Lung (tissue), 12 donors: ENCODE measurements around the gene ENKD1. TPM values are rescaled to one million over a fixed set of nuclear protein-coding genes. Genes with fewer than 3 reads are reported as not detected.

Experiments used
- ATAC-seq: fragments of 200-7000 bp; cut with Tn5 transposase; one replicate; pipeline ENCODE4 v1.9.1; 2020; ENCODE audit warnings: moderate number of reproducible peaks; ENCODE audit not compliant: insufficient read depth, low FRiP score
- DNase-seq, 3 donors: peaks; one replicate each; pipeline ENCODE4 v3.0.0-alpha.2; 2013 to 2017
- H3K27ac ChIP-seq, 2 donors: one replicate each; pipeline ENCODE4 v1.5.1; 2013; ENCODE audit warnings: mild to moderate bottlenecking in 2 of 2, moderate library complexity in 2 of 2, control low read depth in 1 of 2, inconsistent platforms in 1 of 2, low read depth in 1 of 2, low read length in 1 of 2
- H3K27me3 ChIP-seq, 3 donors: one replicate each; pipeline ENCODE4 v1.5.1; 2013; ENCODE audit warnings: low read length in 2 of 3; ENCODE audit not compliant: control insufficient read depth in 3 of 3, insufficient read depth in 3 of 3
- H3K36me3 ChIP-seq, 4 donors: one replicate each; pipeline ENCODE4 v1.5.1; 2013; ENCODE audit warnings: low read length in 4 of 4, mild to moderate bottlenecking in 1 of 4, moderate library complexity in 1 of 4; ENCODE audit not compliant: control insufficient read depth in 4 of 4, insufficient read depth in 4 of 4
- H3K4me1 ChIP-seq, 5 donors: one replicate each; pipeline ENCODE4 v1.5.1; 2013; ENCODE audit warnings: low read length in 5 of 5, mild to moderate bottlenecking in 2 of 5, moderate library complexity in 1 of 5; ENCODE audit not compliant: control insufficient read depth in 5 of 5, insufficient read depth in 5 of 5
- H3K4me3 ChIP-seq: one replicate; pipeline ENCODE4 v1.5.1; 2013; ENCODE audit warnings: mild to moderate bottlenecking, control low read depth, moderate library complexity
- H3K9ac ChIP-seq, 2 donors: one replicate each; pipeline ENCODE4 v1.5.1; 2013; ENCODE audit warnings: low read length in 2 of 2, control low read depth in 1 of 2; ENCODE audit not compliant: insufficient read depth in 1 of 2
- H3K9me3 ChIP-seq, 4 donors: one replicate each; pipeline ENCODE4 v1.5.1; 2013; ENCODE audit warnings: low read length in 3 of 4, mild to moderate bottlenecking in 1 of 4, moderate library complexity in 1 of 4; ENCODE audit not compliant: control insufficient read depth in 4 of 4, insufficient read depth in 3 of 4
- CTCF ChIP-seq: IDR thresholded peaks from 2 replicates; pipeline ENCODE4 v1.5.1; 2012; ENCODE audit warnings: mild to moderate bottlenecking; ENCODE audit errors: control extremely low read depth, extremely low read depth
- WGBS, 2 donors: extraction: QIAGEN DNeasy Blood & Tissue Kit; methylation state at CpG; one replicate each; pipeline ENCODE4 v1.1.7; 2013; 5-methylcytosine and 5-hydroxymethylcytosine counted together
- polyA plus RNA-seq, 2 donors: library from polyadenylated mRNA; stranded (reverse); fragments of 200-250 nt; gene quantifications; one replicate each; pipeline ENCODE4 v1.2.1, GENCODE V29; 2013
- total RNA-seq, 2 donors: library from RNA; depleted of rRNA in 1 of 2; stranded (reverse); fragments of >200 nt in 1 of 2; gene quantifications; one replicate each; pipeline ENCODE4 v1.2.1, GENCODE V29; 2014 to 2021
- donor health status: control.
- donor health status: control.
- donor health status: Bipolar disorder and iron deficiency.
- donor health status: healthy.
- donor health status: DM: yes; HTN: yes; CAD: no.

ENKD1 gene
- total and polyA plus RNA-seq, 4 donors, result 24.4 to 35.9 (median 31.1) TPM

GRCh38 chr16:67702130-67702529 lies 35.6 kb upstream of the ENKD1 start:
- ATAC-seq, result no peak
- no peak for TF ChIP-seq CTCF
- Histone ChIP-seq H3K4me1 (peaks cover 0 to 5% (median 0%) of the 10 kb centered on the region in 5 donors), H3K27ac (no peak overlapping the region), H3K9ac (no peak overlapping the region), H3K9me3 (no peaks in the 10 kb centered on the region), H3K27me3 (no peaks in the 10 kb centered on the region), H3K36me3 (peaks cover 0 to 8% (median 2%) of the 10 kb centered on the region in 4 donors), H3K4me3 (no peak overlapping the region)
- no peak for DNase-seq
- 94 to 98% methylated on average over 4 of the region's 4 CpGs for WGBS, 2 donors

- ATAC-seq (no peak), DNase-seq (no peak)
- Histone ChIP-seq H3K9me3 (no peaks in the 10 kb centered on the region), H3K9ac (no peak overlapping the region), H3K27me3 (no peaks in the 10 kb centered on the region), H3K4me3 (no peak overlapping the region), H3K36me3 (peaks cover 0 to 8% (median 2%) of the 10 kb centered on the region in 4 donors), H3K4me1 (peaks cover 0 to 5% (median 0%) of the 10 kb centered on the region in 5 donors), H3K27ac (no peak overlapping the region)
- TF ChIP-seq CTCF, result no peak
- 93 to 100% methylated on average over 1 of the region's 1 CpG for WGBS, 2 donors
Observed at GRCh38 chr16:67701420-67701819, 34.9 kb upstream of the ENKD1 start.

GRCh38 chr16:67699265-67699664 lies 32.7 kb upstream of the ENKD1 start:
- TF ChIP-seq CTCF, result no peak
- H3K36me3 ChIP-seq, result peaks cover 0 to 8% (median 2%) of the 10 kb centered on the region in 4 donors
- no peaks in the 10 kb centered on the region for H3K27me3 ChIP-seq
- H3K9me3 ChIP-seq, result no peaks in the 10 kb centered on the region
- DNase-seq, result no peak
- H3K27ac ChIP-seq, result no peak overlapping the region
- no peak overlapping the region for H3K4me3 ChIP-seq
- WGBS, 2 donors, result 94 to 97% methylated on average over 7 of the region's 7 CpGs
- no peak for ATAC-seq
- H3K9ac ChIP-seq, result no peak overlapping the region
- H3K4me1 ChIP-seq, result peaks cover 0 to 2% (median 0%) of the 10 kb centered on the region in 5 donors
